HG03460 (cell line): ENCODE results near the gene TXNDC15.
A peak's percentile ranks its signal among the peaks of the same experiment; 100 is the strongest.
"Not testable (repeated sequence)": the region's sequence is repeated elsewhere in the genome, so short reads cannot be mapped to it uniquely, and the experiment has no call there.

Experiments
- ATAC-seq: cut with Tn5 transposase; IDR thresholded peaks from one replicate; pipeline ENCODE4 v1.9.1; 2021; ENCODE audit not compliant: unreplicated experiment

Gene TXNDC15

GRCh38 chr5:134877159-134877558 is 3.0 kb downstream of the TXNDC15 start:
- peak; percentile 32 for ATAC-seq

GRCh38 chr5:134878403-134878802 is 4.2 kb downstream of the TXNDC15 start:
- no peak for ATAC-seq

- no peak for ATAC-seq
Measured at GRCh38 chr5:134879456-134879855, 5.3 kb downstream of the TXNDC15 start.

GRCh38 chr5:134880937-134881336 is 6.8 kb downstream of the TXNDC15 start:
- not testable (repeated sequence) for ATAC-seq

GRCh38 chr5:134881711-134882110 is 7.5 kb downstream of the TXNDC15 start:
- not testable (repeated sequence) for ATAC-seq

GRCh38 chr5:134887593-134888159 is 13.5 kb downstream of the TXNDC15 start:
- ATAC-seq: no peak

- ATAC-seq: no peak
Measured at GRCh38 chr5:134889335-134889734, 15.2 kb downstream of the TXNDC15 start.

GRCh38 chr5:134891473-134891872 is 17.3 kb downstream of the TXNDC15 start:
- ATAC-seq: no peak

- ATAC-seq: no peak
Measured at GRCh38 chr5:134892282-134892681, 18.1 kb downstream of the TXNDC15 start.

- ATAC-seq: no peak
Measured at GRCh38 chr5:134892926-134893325, 18.8 kb downstream of the TXNDC15 start.

GRCh38 chr5:134893748-134894505 is 19.8 kb downstream of the TXNDC15 start:
- no peak for ATAC-seq

- peak; percentile 21 for ATAC-seq
Measured at GRCh38 chr5:134902071-134902801, 28.1 kb downstream of the TXNDC15 start.

GRCh38 chr5:134904610-134905245 is 30.6 kb downstream of the TXNDC15 start, which contains the start of gene PCBD2:
Gene PCBD2, plus strand, starts transcription at chr5:134905131. Its CDS starts 9 bp downstream, at chr5:134905140.
- peak; percentile 78 for ATAC-seq

- ATAC-seq: peak; percentile 30
Measured at GRCh38 chr5:134905246-134905996, 31.2 kb downstream of the TXNDC15 start.

- no peak for ATAC-seq
Measured at GRCh38 chr5:134906811-134907210, 32.6 kb downstream of the TXNDC15 start.

GRCh38 chr5:134910752-134911151 is 36.6 kb downstream of the TXNDC15 start:
- not testable (repeated sequence) for ATAC-seq

GRCh38 chr5:134911285-134912206 is 37.4 kb downstream of the TXNDC15 start:
- ATAC-seq: no peak

GRCh38 chr5:134913254-134913653 is 39.1 kb downstream of the TXNDC15 start:
- ATAC-seq: no peak

GRCh38 chr5:134913795-134914194 is 39.6 kb downstream of the TXNDC15 start:
- no peak for ATAC-seq
